NCI-H1436 treated with DMSO at 0.1 percent for 48 hours (cell line): ENCODE data around the gene GRIK4.

Source experiments
- DNase-seq: peaks from one replicate; lab custom pipeline; 2025; lab: John Stamatoyannopoulos, UW

Gene GRIK4

DNA sequence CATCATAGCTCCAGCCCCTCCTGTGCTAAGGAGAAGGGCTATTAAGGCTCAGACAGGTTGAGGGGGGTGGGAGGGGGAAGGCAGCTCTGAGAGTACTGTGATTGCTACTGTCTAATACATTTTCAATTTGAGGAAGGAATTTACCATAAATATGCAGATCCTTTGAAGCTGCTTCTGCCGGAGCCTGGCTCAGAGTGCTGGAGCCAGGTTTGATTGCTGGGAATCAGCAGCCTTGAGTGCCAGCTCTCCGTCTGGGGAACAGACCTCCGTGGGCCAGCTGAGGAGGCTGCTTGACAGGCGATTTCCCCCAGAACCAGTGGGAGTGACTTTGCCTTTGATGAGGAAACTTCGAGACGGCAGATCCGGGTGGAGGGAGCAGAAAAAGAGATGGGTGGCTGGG is 370.6 kb downstream of the GRIK4 start:
- DNase-seq: no peak

DNA sequence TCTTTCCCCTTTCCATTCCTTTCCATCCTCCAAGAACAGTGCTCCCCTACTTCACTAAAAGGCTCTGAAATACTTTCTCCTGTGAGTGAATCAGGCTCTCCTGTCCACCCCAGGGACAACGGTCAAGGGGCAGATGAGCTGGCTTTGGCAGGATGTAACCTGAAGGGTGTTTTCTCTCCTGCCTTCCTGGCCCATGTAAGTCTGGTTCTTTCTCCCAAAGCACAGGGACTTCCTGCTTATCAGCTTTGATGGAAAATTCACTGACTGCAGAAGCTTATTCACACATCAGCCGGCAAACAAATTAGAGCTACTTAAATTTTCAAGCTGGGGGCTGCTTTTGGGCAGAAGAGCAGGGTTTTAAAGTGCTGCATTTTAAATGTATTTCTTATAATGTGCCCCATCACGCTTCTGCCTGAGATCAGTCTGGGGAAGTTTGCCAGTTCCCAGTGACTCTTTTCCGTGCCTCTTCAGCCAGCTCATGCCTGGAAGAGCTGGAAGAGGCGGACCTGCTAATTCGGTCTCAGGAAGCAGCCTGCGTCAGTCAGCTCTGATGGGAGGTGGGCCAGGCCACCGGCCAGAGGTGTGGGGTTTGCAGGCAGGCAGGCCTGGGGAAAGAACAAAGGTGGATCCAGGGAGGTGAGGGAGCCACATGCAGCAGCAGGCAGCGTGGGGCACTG is 372.0 kb downstream of the GRIK4 start:
- DNase-seq: no peak

DNA sequence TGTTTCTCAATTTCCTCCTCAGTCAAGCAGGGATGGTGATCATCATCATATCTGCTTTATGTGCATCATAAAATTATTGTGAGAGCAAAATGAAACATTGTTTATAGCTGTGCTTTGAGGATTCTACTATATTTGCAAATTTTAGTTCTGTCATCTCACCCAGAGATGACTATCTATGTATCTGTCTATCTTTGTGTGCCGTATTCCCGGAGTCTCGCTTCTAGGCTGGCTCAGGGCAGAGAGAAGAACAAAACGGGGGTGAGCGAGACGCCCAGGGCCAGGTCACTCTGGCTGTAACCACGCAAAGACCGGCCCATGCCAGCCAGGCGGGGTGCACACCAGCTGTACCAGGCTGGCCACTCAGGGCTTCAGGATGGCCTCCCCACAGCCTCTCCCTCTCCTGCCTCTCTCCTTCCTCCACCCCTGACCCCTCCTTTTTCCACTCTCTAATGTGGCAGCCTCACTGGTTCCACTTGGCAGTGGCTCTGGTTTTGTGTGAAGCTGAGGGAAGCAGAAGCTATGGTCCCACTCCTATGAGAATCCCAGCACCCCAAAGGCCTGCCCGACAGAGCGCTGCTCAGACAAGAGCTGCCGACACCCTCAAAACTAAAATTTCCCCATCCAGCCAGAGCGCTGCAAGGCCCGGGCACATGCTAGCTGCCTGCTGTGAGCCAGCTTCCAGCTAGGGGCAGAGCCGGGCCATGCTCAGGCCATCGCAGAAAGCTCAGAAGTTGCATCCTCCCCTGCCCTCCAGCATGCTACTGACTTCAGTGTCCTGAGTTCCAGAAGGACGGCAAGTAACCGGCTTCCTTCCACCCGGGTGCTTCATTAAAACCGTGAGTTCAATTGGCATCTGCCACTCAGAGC is 372.8 kb downstream of the GRIK4 start:
- no peak for DNase-seq

DNA sequence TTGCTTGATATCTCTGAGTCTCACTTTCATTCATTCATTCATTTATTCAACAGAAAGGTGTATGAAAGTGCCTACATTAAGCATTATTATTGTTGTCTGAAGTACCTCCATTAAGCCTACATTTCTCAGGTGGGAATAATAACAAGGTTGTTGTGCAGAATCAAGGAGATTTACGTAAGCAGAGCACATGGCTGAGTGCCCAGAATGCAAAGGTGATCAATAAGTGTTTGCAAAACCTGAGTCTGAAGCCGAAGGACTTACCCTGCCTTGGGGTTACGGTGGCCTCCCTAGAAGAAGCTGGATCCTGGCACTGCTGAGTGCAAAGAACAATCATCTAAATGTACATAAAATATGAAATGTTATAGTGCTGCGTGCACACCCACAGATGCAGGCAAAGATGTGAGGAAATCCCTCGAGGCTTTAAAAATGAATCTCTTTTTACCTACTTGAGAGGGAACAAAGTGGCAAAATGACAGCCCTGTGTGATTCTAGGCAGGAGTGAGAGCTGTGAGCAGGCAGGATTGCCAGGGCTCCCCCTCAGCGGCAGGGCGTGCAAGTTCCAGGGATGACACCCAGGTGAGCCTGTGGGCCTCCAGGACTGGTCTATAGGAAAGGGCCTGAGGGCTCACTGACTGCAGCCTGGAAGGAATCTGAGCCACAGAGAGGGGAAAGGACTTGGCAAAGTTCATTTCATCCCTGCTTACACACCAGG is 379.2 kb downstream of the GRIK4 start:
- DNase-seq: no peak

DNA sequence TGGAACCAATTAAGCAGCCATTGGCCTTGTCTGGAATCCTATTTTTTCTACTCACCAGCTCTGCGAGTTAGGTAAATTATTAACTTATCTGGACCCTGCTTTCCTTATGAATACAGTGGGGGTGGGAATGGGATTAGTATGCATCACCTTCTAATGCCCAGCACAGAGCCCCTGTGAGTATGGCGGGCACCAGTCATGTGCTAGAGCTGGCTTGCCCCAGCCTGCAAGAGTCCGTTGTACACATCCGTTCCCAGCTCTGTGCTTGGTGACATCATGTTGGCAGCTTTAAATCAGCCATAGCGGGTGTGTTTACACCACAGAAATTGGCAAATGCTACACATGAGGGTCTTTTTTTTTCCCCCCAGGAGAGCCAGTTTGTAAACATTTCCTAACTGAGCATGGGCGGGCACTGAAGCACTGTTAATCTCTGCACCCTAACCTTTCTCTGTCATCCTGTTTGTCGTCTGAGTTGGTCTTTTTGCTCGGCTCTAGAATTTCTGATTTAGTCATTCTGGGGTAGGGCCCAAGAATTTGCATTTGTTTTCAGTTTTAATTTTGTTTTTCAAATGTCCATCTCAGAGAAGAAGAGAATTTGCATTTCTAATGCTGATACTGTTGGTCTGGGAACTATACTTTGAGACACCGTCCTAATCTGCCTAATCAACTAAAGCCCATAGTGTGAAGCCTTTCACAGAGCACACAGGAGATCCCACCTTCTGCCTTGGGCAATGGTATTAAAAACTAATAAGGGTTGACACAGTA is 382.1 kb downstream of the GRIK4 start:
- no peak for DNase-seq

DNA sequence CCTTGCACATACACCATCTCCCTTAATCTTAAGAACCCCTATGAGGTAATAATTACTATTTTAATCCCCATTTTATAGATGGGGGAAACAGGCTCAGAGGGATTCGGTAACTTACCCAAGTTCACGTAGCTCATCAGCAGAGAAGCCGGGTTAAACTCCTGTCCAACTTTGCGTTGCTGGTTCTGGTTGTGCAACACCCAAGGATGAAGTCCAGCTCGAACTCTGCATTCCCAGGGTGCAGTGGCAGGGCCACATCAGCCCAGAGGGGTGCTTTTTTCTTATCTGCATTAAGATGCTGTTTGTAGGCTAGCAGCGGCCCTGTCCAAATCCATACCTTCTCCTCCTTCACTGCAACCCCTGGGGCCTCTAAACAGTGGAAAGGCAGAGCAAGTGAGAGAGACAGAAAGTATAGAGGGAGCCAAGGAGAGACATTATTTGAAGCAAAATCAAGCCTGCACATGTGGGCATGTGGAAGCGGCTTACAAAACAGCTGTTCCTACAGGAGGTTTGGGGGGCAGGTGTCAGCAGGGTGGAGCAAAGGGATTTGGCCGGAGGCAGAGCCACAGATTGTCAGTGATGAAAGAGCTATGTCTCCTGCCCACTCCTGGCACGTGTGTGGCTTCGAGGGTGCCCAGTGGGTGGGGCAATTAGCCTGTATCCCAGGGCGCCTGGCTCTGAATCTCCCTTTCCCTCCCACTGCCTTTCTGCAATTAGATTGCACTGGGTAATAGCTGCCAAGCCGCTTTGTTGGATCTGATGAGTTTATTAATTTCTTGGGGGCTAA is 382.8 kb downstream of the GRIK4 start:
- DNase-seq: no peak

DNA sequence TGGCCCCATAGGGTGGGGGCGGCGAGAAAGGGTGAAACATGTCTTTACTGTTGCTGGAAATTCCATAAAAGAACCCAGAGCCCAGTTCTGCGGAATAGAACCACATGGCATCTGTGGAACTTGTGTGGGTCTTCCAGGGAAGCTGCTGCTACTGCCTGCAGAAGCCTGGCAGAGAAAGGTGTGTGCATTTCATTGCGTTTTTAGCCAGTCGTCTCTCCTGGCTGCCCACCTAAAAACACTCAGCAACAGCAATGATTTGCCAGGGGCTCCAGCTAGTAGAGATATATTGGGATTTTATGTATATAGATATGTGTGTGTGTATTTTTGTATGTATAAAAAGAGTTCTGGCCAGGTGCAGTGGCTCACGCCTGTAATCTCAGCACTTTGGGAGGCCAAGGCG is 385.1 kb downstream of the GRIK4 start:
- DNase-seq: no peak

DNA sequence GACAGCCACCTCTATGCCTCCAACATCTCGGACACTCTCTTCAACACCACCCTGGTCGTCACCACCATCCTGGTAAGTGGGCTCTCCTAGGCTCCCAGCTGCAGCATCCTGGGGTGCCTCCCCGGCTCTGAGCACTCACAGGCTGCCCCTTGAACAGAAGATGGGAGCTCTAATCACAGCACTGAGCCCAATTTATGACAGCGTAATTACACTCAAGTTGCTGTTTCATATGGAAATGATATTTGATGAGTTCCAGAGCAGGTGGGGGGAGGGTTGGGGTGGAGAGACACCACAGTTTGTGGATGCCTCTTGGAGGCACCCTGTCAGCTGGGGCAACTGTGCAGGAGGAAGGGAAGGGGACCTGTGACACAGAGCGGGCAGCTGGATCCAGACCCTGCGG is 387.0 kb downstream of the GRIK4 start:
- DNase-seq: no peak

DNA sequence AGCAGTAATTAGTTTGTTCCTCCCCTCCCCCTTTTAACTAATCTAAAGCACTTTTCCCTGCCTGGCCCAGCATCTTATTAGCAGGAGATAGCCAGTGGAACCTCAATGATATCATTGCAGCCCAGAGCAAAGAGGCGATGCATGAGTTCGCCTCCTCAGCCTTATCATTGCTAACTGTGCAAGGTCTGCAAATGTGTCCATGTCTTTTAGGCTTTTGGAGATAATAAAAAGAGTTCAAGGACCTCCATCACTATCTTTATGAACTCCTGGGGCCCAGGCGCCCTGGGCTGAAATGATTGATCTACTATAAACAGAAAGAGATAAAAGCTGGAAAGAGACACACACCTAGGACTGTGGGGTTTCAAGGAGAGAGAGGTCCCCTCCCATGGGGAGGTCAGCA is 388.2 kb downstream of the GRIK4 start:
- no peak for DNase-seq

DNA sequence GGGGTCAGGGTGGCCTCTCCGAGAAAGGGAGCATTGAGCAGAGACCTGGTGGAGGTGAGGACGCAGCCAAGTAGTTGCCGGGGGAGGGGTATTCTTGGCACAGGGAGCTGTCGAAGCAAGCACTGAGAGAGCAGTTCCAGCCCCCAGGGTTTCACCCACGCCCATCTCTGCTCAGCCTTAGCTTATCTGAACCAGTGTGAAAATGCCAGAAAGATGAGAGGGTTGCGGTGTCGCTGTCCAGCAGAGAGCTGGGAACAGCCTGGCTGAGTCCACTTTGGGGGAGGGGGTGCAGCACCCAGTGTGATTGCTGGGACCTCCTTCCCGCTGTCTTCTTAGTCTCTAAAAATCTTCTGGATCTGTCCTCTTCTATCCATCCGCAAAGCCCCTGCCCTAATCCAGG is 389.1 kb downstream of the GRIK4 start:
- no peak for DNase-seq

DNA sequence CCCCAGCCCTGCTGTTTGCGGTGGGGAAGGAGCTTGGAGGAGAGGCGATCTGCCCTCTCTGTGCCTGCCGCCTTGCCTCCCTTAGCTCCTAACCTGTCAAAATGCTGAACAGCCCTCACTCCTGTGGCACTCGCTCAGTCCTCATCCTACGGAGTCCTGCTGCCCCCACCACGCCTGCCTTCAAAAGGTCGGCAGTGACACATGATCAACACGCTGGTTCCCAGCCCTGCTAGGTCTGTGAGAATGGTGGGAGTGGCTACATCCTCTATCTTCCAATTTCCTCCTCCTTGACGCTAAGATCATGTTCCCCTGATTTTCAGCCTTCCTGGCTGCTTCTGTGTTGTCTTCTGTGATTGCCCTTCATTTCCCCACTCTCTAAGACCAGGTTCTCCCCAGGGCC is 392.1 kb downstream of the GRIK4 start:
- DNase-seq: no peak

DNA sequence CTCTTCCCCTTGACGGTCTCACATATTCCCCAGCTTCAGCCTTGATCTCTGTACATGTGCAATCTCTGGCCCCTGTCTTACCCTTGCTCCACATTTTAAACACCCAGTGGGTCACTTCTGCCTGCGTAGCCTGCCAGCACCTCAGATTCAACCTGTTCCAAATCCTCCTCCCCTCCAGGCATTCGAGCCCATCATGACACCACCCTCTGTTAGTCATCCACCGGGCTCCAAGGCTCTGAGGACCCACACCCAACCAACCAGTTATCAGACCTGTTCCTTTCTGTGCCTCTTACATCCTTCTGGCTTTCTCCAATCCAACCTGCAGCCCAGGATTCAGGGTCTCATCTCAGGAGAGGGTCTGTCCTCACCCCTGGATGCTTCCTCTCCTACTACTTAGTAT is 392.6 kb downstream of the GRIK4 start:
- DNase-seq: no peak

DNA sequence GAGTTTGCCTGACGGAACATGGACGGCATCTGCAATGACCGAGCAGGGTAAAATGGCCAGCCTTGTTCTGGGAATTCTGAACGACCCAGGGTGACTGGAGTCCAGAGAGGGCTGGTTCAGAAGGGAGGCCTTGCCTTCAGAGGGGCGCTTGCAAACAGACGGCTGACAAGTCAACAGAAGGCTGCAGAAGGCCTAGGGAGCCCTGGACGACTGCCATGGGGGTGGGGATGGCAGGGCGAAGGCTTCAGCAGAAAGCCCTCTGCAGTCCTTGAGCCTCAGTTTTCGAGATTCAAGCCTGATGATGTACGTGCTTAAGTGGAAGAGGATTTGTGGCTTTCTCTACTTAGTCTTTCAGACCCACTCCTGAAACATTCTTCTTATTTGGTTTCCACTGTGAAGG is 395.2 kb downstream of the GRIK4 start:
- DNase-seq: no peak

DNA sequence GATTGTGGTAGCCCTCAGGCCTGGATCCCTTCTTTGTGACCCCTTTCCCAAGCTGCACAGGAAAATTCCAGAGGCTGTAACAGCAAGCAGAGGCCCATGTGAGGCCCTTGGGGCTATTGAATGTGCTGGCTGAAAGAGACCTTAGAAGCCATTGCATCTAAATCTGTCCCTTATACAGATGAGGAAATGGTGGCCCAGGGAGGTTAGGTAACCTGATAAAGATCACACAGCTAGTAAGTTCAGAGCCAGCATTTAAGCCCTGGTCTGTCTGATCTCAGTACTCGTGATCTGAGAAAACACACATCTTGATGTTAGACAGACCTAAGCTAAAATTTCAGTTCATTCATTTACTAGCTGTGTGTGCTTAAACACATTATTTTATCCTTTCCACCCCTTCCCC is 396.4 kb downstream of the GRIK4 start:
- DNase-seq: no peak

DNA sequence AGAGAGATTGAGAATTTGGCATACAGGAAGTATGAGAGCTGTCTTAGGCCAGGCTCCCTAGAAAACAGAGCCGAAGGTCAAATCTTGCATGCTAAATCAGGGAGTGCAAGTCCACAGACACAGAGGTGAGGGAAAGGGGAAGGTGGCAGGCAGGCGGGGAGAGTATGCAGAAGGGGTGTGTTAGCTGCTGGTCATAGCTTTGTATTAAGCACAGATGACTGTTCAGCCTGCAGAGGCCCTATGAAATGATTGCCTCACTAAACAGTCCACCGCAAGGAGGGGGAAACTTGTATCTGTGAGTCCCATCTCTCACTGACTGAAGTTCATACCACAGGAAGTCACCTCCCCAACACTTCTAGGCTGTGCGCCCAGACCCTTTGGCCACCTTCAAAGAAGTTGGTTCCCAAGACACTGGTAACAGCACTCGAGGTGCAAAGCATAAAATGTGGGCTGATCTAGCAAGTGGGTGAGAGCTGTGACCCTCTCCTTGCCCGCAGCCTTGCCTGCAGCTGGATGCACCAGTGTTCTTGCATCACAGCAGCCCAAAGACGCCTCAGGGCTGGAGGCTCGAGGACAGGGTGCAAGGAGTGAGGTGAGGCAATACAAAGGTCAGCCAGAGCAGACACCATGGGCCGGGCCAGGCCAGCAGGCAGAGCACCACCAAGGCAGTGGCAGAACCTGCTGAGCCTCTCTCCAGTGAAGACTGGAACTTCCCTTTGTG is 397.1 kb downstream of the GRIK4 start:
- DNase-seq: no peak

DNA sequence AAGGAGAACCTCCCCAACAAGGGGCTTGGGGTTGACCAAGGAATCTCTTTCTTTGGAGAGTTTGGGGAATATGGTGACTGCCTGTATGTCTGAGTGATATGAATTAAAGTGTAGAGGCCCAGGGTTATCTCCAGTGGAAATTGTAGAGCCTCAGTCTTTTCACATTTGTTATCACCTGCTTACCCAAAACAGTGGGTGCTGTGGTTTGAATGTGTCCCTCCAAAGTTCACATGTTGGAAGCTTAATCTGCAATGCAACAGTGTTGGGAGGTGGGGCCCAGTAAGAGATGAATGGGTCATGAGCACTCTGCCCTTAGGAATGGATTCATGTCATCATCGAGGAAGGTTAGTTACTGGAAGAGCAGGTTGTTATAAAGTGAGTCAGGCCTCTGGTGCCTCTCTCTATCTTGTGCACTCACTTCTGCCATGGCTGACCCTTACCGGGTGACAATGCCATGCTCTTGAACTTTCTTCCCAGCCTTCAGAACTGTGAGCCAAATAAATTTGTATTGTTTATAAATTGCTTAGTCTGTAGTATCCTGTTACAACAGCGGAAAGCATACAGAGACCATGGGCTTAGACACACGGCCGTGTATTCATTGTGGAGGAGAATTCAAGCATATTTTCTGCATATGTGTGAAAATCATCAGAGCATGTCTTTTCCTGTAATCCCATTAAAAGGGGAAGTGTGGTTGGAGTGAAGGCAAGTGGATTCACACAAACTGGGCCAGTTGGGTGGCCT is 398.3 kb downstream of the GRIK4 start:
- DNase-seq: no peak

DNA sequence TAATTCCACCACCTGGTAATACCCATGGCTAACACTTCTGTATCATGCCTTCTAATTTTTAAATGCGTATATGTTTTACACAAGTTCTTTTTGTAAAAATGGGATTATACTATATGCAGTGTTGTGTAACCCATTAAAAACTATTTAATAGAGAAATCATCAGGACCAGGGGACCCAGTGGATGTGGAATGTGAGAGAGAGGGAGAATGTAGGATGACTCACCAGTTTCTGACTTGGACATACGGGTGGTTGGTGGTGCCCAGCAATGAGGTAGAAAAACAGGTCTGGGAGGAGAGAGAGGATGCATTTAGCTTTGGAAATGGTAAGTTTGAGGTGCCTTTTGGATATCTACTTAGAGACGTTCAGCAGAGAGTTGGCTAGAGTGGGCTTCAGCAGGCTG is 400.4 kb downstream of the GRIK4 start:
- DNase-seq: no peak

DNA sequence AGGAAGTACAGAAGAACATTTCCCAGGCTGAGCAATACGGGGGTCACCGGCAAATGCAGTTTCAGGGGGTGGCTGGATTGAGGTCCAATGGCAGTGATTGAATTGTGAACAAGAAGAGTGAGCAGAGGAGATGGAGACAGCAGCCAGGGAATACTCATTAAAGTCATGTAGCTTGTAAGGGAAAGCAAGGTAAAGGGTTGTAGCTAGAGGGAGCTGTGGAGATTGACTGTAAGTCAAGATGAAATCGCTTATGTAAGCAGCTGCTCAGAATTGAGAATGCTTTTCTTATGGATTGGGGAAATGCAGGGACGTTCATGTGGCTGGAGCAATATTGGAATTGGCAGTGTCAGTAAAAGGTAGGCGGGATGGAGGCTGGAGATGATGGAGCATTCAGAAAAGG is 401.0 kb downstream of the GRIK4 start:
- no peak for DNase-seq

DNA sequence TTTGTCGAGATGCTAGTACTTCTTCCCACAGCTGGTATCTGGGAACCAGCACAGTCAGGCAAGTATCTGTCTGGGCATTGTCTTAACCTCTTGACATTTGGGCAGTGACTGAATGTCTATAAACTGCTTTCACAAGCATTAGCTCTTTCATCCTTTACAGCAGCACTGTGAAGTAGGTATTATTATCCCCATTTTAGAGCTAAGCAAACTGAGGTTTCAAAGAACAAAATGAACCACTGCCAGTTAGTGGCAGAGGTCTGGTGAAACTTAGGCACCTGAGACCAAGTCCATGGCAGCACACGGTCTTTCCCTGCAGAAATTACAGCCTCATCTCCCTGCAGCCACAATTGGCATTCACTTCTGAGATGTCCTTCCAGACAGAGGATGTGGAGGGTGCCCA is 401.4 kb downstream of the GRIK4 start:
- no peak for DNase-seq

DNA sequence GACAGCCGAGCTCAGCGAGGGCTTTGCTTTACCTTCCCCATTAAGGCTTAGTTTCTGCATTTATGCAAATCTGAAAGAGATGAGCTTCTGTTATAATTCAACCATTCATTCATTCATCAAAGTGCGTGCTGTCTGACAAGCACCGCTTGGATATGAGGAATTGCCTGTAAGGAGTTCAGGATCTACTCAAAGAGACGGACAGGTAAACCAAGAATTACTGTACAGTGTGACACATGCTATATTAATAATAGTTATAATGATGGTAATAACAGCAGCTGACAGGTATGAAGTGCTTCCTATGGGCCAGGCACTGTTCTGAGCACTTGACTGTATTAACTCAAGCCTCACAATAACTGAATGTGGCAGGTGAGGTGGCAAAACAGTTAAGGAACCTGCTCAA is 402.5 kb downstream of the GRIK4 start:
- no peak for DNase-seq
